Skeletal muscle tissue (tissue), 4 donors: ENCODE data around the gene TSR3. TPM values are rescaled to one million over a fixed set of nuclear protein-coding genes. Genes with fewer than 3 reads are reported as not detected.

Experiments
- H3K27ac ChIP-seq: one replicate; pipeline ENCODE4 v1.7.0; 2013; ENCODE audit warnings: mild to moderate bottlenecking, low read depth, low read length, inconsistent platforms
- H3K27me3 ChIP-seq, 3 donors: one replicate each; pipeline ENCODE4 v1.7.0; 2013; ENCODE audit warnings: low read length in 3 of 3; ENCODE audit not compliant: control insufficient read depth in 3 of 3, insufficient read depth in 3 of 3
- H3K36me3 ChIP-seq, 3 donors: one replicate each; pipeline ENCODE4 v1.7.0; 2013; ENCODE audit warnings: low read length in 3 of 3; ENCODE audit not compliant: control insufficient read depth in 3 of 3, insufficient read depth in 3 of 3
- H3K4me1 ChIP-seq, 3 donors: one replicate each; pipeline ENCODE4 v1.7.0; 2013; ENCODE audit warnings: low read length in 3 of 3, mild to moderate bottlenecking in 3 of 3; ENCODE audit not compliant: control insufficient read depth in 3 of 3, insufficient read depth in 3 of 3
- H3K4me3 ChIP-seq, 3 donors: one replicate each; pipeline ENCODE4 v1.7.0; 2013; ENCODE audit warnings: low read length in 3 of 3
- H3K9ac ChIP-seq, 3 donors: one replicate each; pipeline ENCODE4 v1.7.0; 2013; ENCODE audit warnings: low read length in 3 of 3, mild to moderate bottlenecking in 3 of 3, moderate library complexity in 2 of 3, low read depth in 1 of 3
- H3K9me3 ChIP-seq, 3 donors: one replicate each; pipeline ENCODE4 v1.7.0; 2013; ENCODE audit warnings: low read length in 3 of 3; ENCODE audit not compliant: control insufficient read depth in 3 of 3
- total RNA-seq: library from RNA; depleted of rRNA; stranded (reverse); fragments of >200 nt; gene quantifications from one replicate; pipeline ENCODE4 v1.2.3, GENCODE V29; 2014
- donor health status: Osteomylitis.

Gene TSR3
- total RNA-seq, 1 donor from 2014 or later: 48.5 TPM

DNA sequence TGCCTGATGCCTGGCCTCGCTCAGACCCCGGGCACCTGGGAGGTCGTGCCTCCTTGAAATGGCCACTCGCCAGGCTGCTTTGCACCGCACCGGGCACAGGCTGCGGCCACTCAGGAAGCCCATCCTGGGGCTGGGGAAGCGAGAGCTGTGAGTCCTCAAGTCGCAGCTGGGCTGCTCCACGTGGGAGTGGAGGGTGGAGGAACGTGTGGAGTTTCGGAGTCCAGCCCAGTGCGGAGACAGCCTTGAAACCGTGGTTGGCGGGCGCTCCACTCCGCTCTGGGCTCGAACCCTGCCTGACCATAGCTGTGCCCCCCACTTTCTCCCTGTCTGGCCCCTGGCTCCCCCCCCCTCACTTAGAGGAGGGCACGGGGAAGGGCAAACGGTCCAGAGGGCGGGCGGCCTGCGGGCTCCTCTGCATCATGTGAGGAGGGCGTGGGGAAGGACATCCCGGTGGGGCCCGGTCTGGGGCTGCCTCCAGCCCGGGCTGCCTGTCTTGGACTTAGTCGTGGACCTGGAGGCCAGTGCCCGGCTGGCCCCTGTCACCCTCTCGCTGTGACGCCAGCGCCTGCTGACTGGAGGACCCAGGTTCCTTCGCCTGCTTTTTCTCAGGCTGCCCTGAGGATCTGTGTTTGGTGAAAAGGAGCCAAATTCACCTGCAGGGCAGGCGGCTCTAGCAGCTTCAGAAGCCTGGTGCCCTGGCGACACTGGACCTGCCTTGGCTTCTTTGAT, 39.8 kb downstream of the TSR3 start:
- Histone ChIP-seq H3K9ac (peak overlapping the region; percentile 71 to 86 (median 85)), H3K9me3 (no peaks in the 10 kb centered on the region), H3K27ac (peak overlapping the region; percentile 30), H3K4me3 (peak overlapping the region; percentile 75 to 90 (median 87)), H3K4me1 (peaks cover 30 to 50% (median 33%) of the 10 kb centered on the region in 3 donors), H3K27me3 (no peaks in the 10 kb centered on the region), H3K36me3 (peaks cover 24 to 32% (median 28%) of the 10 kb centered on the region in 3 donors)

DNA sequence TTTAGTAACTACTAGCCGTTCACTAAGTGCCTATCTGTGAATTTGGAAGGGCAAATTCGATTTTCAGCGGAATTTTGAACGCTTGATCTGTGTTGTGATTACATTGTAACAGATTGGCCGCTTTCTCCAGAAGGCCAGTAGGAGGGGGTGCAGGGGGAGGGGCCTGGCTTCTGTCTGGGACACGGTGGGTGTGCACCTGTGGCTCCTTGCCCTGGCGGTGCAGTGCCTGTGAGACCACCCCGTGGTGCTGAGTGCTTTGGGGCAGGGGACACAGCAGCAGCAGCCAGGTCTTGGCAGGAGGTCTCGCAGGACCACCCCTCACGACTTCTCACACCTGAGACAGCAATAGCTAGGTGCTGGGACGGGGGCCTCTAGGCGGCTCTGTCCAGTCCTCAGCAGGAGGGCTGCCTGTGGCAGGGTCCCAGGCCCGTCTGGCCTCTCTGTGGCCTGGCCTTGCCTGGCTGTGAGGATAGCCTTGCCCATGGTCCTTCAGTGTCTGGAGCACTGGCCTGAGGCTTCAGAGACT, 40.4 kb downstream of the TSR3 start:
- Histone ChIP-seq H3K9ac (peak overlapping the region; percentile 71 to 86 (median 85)), H3K4me3 (peak overlapping the region; percentile 75 to 90 (median 87)), H3K27me3 (no peaks in the 10 kb centered on the region), H3K36me3 (peaks cover 17 to 27% (median 23%) of the 10 kb centered on the region in 3 donors), H3K4me1 (peaks cover 30 to 50% (median 33%) of the 10 kb centered on the region in 3 donors), H3K27ac (no peak overlapping the region), H3K9me3 (no peaks in the 10 kb centered on the region)

DNA sequence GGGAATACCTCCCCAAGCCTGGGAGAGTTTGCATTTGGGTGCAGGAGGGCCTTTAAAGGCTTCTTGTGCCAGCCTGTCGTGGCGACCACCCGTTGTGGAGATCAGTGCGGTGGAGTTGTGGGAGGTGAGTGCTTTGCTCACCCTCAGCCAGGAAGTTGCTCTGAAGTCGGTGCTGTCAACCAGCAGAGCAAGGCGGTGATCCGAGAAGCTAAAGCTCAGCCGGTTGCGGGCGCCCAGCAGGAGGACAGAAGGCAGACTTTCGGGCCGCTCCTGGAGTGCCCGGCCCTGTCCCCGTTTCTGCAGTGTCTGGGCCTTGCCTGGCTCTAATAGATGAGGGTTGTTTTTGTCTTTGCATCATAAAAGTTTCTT, 40.9 kb downstream of the TSR3 start:
- H3K27ac ChIP-seq: no peak overlapping the region
- H3K4me3 ChIP-seq: peak overlapping the region; percentile 75 to 90 (median 87)
- H3K9ac ChIP-seq: peak overlapping the region; percentile 71 to 86 (median 85)
- H3K9me3 ChIP-seq: no peaks in the 10 kb centered on the region
- peaks cover 30 to 50% (median 33%) of the 10 kb centered on the region in 3 donors for H3K4me1 ChIP-seq
- no peaks in the 10 kb centered on the region for H3K27me3 ChIP-seq
- peaks cover 13 to 23% (median 18%) of the 10 kb centered on the region in 3 donors for H3K36me3 ChIP-seq

DNA sequence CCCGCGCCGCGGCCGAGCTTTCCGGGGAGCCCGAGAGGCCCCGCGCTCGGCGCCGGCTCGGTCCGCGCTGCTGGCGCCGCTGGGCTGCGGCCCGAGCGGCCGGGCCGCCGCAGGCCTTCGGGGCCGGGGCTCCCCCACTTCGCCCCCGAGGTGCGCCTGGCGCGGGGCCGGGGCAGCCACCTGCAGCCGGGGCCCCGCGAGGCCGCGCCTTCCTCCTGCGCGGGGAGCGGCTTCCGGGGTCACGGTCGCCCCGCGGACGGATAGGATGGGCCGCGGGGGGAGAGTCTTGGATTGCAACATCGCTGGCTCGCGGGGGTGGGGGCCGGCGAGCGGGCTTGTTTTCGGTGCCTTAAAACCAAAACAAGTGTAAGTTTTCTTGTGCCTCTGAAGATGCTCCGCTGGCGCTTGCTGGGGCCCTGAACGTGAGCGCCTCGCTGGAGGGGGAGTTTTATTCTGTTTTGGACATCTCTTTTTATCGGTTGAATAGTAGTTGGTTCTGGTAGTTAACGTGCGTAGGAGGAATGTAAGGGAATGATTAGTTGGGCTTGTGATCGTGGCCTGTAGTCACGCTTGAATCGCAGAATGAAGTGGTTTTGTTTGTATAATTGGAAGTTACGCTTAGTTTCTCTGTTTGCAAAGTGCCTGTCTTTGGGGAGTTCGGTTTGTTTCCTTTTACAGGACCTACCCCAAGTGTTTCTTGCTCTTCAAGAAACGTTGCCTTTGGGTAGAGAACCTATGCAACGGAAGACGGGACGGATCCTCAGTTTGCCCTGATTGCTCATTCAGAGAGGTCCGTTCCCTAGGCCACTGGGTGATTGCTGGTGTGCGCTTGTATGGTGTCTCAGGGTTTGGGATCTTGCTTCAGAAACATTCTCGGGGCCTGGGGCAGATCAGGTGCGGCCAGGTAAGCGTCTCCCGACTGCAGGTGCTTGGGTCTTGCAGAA, 41.5 kb downstream of the TSR3 start:
- H3K9me3 ChIP-seq: no peaks in the 10 kb centered on the region
- peaks cover 30 to 50% (median 33%) of the 10 kb centered on the region in 3 donors for H3K4me1 ChIP-seq
- H3K27ac ChIP-seq: no peak overlapping the region
- no peaks in the 10 kb centered on the region for H3K27me3 ChIP-seq
- peak overlapping the region; percentile 71 to 86 (median 85) for H3K9ac ChIP-seq
- H3K4me3 ChIP-seq: peak overlapping the region; percentile 75 to 90 (median 87)
- H3K36me3 ChIP-seq: peaks cover 8 to 16% (median 13%) of the 10 kb centered on the region in 3 donors

DNA sequence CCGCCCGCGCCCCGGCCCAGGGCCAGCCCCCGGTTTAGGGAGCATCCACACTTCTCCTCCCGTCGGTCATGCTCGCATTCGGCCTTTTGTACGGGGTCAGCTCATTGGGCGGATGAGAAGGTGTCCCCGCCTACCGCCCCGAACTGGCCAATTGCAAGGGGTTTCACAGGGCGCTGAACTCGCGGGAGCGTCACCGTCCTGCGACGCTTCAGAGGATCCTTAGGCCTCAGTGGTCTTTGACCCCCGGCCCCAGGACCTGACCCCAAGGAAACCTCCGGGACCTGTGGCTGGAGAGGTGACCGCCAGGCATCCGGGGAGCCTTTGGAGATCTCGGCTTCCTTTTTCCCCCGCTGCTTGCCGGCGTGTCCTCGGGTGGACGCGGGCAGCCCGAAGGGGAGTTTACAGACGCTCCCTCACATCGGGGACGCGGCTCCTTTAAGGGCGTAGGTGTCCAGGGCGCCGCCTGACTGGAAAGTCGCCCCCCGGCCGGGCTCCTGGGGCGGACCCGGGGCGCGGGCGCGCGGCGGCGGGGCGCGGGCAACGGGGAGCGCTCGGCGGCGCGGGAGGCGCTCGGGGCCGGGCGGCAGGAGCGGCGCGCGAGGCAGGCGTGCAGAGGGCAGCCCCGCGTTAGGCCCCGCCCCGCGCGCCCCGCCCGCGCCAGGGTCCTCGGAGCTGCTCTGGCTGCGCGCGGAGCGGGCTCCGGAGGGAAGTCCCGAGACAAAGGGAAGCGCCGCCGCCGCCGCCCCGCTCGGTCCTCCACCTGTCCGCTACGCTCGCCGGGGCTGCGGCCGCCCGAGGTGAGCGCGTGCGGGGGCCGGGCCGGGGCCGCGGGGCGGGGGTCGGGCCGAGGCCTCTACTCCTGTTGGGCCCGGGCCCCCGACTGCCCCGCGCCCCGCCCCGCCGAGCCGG, 42.4 kb downstream of the TSR3 start, which contains the start of gene UBE2I:
UBE2I (plus strand) TSS at position 660 of the 909 bp plus-strand sequence. CDS start 4,395 bp downstream, outside the sequence.
- Histone ChIP-seq H3K27ac (peak within 1 kb of the TSS; percentile 99), H3K9me3 (no peaks in the 10 kb centered on the region), H3K4me3 (peak within 1 kb of the TSS; percentile 83 to 90 (median 87)), H3K27me3 (peaks cover 0 to under 1% (median 0%) of the 10 kb centered on the region in 3 donors), H3K9ac (peak within 1 kb of the TSS; percentile 96 to 98 (median 98)), H3K36me3 (peaks cover 0 to 7% (median 5%) of the 10 kb centered on the region in 3 donors), H3K4me1 (peaks cover 30 to 45% (median 33%) of the 10 kb centered on the region in 3 donors)

DNA sequence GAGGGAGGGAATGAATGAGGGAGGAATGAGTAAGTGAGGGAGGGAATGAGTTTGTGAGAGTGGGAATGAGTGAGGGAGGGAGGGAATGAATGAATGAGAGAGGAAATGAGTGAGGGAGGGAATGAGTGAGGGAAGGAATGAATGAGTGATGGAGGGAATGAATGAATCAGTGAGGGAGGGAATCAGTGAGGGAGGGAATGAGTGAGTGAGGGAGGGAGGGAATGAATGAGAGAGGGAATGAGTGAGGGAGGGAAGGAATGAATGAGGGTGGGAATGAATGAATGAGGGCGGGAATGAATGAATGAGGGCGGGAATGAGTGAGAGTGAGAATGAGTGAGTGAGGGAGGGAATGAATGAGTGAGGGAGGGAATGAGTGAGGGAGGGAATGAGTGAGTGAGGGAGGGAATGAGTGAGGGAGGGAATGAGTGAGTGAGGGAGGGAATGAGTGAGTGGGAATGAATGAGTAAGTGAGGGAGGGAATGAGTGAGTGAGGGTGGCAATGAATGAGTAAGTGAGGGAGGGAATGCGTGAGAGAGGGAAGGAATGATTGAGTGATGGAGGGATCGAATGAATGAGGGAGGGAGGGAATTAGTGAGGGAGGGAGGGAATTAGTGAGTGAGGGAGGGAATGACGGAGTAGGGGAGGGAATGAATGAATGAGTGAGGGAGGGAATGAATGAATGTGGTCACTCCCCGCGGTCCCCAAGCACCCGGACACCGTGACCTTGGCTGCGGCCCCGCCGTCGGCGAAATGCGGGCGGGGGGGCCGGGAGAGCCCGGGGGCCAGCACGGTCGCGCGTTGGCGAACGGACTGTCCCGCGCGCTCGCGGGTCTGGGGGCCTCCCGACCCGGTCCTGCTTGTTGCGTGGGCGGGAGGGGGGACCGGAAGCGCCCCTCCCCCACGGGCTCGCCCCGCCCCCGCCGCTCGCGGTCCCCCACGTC, 43.4 kb downstream of the TSR3 start:
- H3K4me3 ChIP-seq: peak overlapping the region; percentile 61 to 70 (median 62)
- no peaks in the 10 kb centered on the region for H3K9me3 ChIP-seq
- H3K27me3 ChIP-seq: peaks cover 0 to 9% (median 8%) of the 10 kb centered on the region in 3 donors
- H3K4me1 ChIP-seq: peaks cover 30 to 36% (median 30%) of the 10 kb centered on the region in 3 donors
- H3K27ac ChIP-seq: peak overlapping the region; percentile 99
- H3K9ac ChIP-seq: peak overlapping the region in 2 of 3 donors; percentile 50 to 54
- H3K36me3 ChIP-seq: peaks cover 0 to 5% (median 0%) of the 10 kb centered on the region in 3 donors

DNA sequence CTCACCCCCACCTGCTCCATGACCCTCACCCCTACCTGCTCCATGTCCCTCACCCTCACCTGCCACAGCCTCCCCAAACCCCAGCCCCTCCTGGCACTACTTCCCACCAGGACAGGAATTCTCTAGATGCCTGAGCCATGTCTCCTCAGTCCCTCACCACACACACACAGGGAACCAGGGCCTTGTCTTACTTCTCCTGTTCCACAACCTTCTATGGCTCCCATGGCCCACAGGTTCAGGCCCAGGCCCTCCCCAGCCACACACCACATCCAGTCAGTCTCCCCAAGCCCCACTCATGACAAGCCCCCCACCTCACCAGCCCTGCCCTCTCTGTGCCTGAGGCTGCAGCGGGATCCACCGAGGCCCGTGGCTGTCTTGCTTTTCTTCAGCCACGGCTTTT, 45.3 kb downstream of the TSR3 start:
- peaks cover 5 to 22% (median 22%) of the 10 kb centered on the region in 3 donors for H3K27me3 ChIP-seq
- H3K9me3 ChIP-seq: no peaks in the 10 kb centered on the region
- no peak overlapping the region for H3K4me3 ChIP-seq
- peaks cover 11 to 17% (median 13%) of the 10 kb centered on the region in 3 donors for H3K4me1 ChIP-seq
- H3K9ac ChIP-seq: no peak overlapping the region
- no peaks in the 10 kb centered on the region for H3K36me3 ChIP-seq
- no peak overlapping the region for H3K27ac ChIP-seq

DNA sequence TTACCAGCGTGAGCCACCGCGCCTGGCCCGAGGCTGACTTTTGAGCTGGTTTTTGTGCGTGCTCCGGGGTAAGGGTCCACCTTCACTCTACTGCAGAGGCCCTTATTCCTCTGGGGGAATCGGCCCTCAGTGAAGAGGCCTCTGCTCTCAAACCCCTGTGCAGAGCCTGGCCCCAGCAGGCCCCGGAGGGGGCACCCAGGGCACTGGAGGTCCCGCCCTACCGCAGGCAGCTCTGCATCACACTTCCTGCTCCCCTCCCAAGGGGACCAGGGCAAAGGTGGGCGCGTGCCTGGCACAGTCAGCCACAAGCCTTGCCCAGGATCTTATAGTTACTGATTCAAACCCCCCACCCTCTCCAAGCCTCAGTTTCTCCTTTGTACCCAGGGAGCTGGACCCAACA, 45.9 kb downstream of the TSR3 start:
- Histone ChIP-seq H3K27ac (no peak overlapping the region), H3K4me3 (no peak overlapping the region), H3K9me3 (no peaks in the 10 kb centered on the region), H3K36me3 (no peaks in the 10 kb centered on the region), H3K9ac (no peak overlapping the region), H3K4me1 (peaks cover 8 to 15% (median 9%) of the 10 kb centered on the region in 3 donors), H3K27me3 (peaks cover 11 to 27% (median 27%) of the 10 kb centered on the region in 3 donors)
